ENCODE data around the gene RAB11FIP4.

RAB11FIP4 gene

GRCh38 chr17:31524926-31525800 lies 133.7 kb downstream of the RAB11FIP4 start:
- no peaks in the 10 kb centered on the region for H3K27me3 Mint-ChIP-seq (ENCODE audit: low read depth)
- H3K4me3 Mint-ChIP-seq: no peak overlapping the region
- H3K36me3 Mint-ChIP-seq (ENCODE audit: low read depth): peaks cover 11% of the 10 kb centered on the region
- no peaks in the 10 kb centered on the region for H3K4me1 Mint-ChIP-seq (ENCODE audit: low read depth)
- H3K27ac Mint-ChIP-seq: no peak overlapping the region
- H3K9me3 Mint-ChIP-seq: no peaks in the 10 kb centered on the region

- H3K36me3 Mint-ChIP-seq (ENCODE audit: low read depth): peaks cover 11% of the 10 kb centered on the region
- no peak overlapping the region for H3K27ac Mint-ChIP-seq
- no peak overlapping the region for H3K4me3 Mint-ChIP-seq
- no peaks in the 10 kb centered on the region for H3K9me3 Mint-ChIP-seq
- no peaks in the 10 kb centered on the region for H3K4me1 Mint-ChIP-seq (ENCODE audit: low read depth)
- no peaks in the 10 kb centered on the region for H3K27me3 Mint-ChIP-seq (ENCODE audit: low read depth)
These were observed 134.5 kb downstream of the RAB11FIP4 start for GRCh38 chr17:31525801-31526549.

- no peaks in the 10 kb centered on the region for H3K27me3 Mint-ChIP-seq (ENCODE audit: low read depth)
- no peaks in the 10 kb centered on the region for H3K4me1 Mint-ChIP-seq (ENCODE audit: low read depth)
- H3K9me3 Mint-ChIP-seq: no peaks in the 10 kb centered on the region
- no peak overlapping the region for H3K4me3 Mint-ChIP-seq
- H3K27ac Mint-ChIP-seq: no peak overlapping the region
- H3K36me3 Mint-ChIP-seq (ENCODE audit: low read depth): peaks cover 9% of the 10 kb centered on the region
These were observed 136.1 kb downstream of the RAB11FIP4 start for GRCh38 chr17:31527606-31528005.

- no peak overlapping the region for H3K4me3 Mint-ChIP-seq
- peaks cover 10% of the 10 kb centered on the region for H3K36me3 Mint-ChIP-seq (ENCODE audit: low read depth)
- no peaks in the 10 kb centered on the region for H3K27me3 Mint-ChIP-seq (ENCODE audit: low read depth)
- no peaks in the 10 kb centered on the region for H3K9me3 Mint-ChIP-seq
- H3K4me1 Mint-ChIP-seq (ENCODE audit: low read depth): peaks cover 4% of the 10 kb centered on the region
- no peak overlapping the region for H3K27ac Mint-ChIP-seq
These were observed 136.9 kb downstream of the RAB11FIP4 start for GRCh38 chr17:31528291-31528874.

DNA sequence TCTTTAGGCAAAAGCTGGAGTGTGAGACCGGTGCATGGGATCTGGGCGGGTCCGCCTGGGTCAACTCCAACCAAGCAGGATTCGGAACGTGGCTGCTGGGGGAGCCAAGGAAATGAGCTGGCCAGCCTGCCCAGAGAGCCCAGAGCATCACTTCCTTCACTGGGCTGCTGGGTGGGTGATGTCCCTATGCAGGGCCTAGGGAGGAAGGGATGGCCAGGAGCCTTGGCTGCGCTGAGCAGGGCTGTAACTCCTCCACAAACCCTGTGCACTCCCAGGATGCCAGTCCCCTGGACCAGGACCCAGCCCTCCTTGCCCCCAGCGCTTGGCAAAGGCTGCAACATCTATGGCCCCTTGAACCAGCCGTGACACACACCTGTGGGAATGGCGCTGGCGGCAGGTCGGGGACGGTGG lies 138.4 kb downstream of the RAB11FIP4 start:
- H3K36me3 Mint-ChIP-seq (ENCODE audit: low read depth): peaks cover 5% of the 10 kb centered on the region

GRCh38 chr17:31530391-31530985 lies 139.0 kb downstream of the RAB11FIP4 start:
- Mint-ChIP-seq H3K4me1 (ENCODE audit: low read depth) (peaks cover 6% of the 10 kb centered on the region), H3K9me3 (no peaks in the 10 kb centered on the region), H3K4me3 (no peak overlapping the region), H3K36me3 (ENCODE audit: low read depth) (peaks cover 3% of the 10 kb centered on the region), H3K27me3 (ENCODE audit: low read depth) (no peaks in the 10 kb centered on the region), H3K27ac (no peak overlapping the region)

More for the DNA sequence above, 138.4 kb downstream of the RAB11FIP4 start:
- Mint-ChIP-seq H3K27me3 (ENCODE audit: low read depth) (no peaks in the 10 kb centered on the region), H3K9me3 (no peaks in the 10 kb centered on the region), H3K4me3 (no peak overlapping the region), H3K4me1 (ENCODE audit: low read depth) (peaks cover 5% of the 10 kb centered on the region), H3K27ac (no peak overlapping the region)

- Mint-ChIP-seq H3K9me3 (no peaks in the 10 kb centered on the region), H3K4me3 (no peak overlapping the region), H3K27ac (no peak overlapping the region), H3K27me3 (ENCODE audit: low read depth) (no peaks in the 10 kb centered on the region), H3K4me1 (ENCODE audit: low read depth) (peaks cover 10% of the 10 kb centered on the region), H3K36me3 (ENCODE audit: low read depth) (peaks cover 3% of the 10 kb centered on the region)
These were observed 140.0 kb downstream of the RAB11FIP4 start for GRCh38 chr17:31531336-31531980.

GRCh38 chr17:31532081-31532480 lies 140.6 kb downstream of the RAB11FIP4 start:
- Mint-ChIP-seq H3K9me3 (no peaks in the 10 kb centered on the region), H3K27ac (no peak overlapping the region), H3K4me1 (ENCODE audit: low read depth) (peaks cover 10% of the 10 kb centered on the region), H3K27me3 (ENCODE audit: low read depth) (no peaks in the 10 kb centered on the region), H3K4me3 (no peak overlapping the region), H3K36me3 (ENCODE audit: low read depth) (peaks cover 3% of the 10 kb centered on the region)

DNA sequence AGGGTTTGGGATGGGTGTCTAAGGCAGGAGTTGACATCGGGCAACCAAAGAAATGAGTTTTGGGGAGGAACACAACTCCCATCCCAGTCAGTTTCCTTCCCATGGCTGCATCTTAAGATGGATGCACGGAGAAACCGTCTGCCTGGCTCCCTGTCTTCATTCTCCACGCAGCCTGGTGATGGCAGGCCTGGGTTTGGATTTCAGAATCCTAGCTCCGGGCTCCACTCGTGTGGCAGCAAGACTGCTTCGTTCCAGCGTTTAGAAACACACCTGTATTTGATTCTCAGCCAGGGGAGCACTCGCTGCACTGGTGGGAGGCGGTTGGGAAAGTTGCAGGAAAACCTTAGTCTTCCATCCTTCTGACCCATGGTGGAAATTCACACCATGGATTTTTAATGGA lies 141.1 kb downstream of the RAB11FIP4 start:
- Mint-ChIP-seq H3K9me3 (no peaks in the 10 kb centered on the region), H3K36me3 (ENCODE audit: low read depth) (peaks cover 3% of the 10 kb centered on the region), H3K27ac (no peak overlapping the region), H3K27me3 (ENCODE audit: low read depth) (no peaks in the 10 kb centered on the region), H3K4me1 (ENCODE audit: low read depth) (peaks cover 10% of the 10 kb centered on the region), H3K4me3 (no peak overlapping the region)

DNA sequence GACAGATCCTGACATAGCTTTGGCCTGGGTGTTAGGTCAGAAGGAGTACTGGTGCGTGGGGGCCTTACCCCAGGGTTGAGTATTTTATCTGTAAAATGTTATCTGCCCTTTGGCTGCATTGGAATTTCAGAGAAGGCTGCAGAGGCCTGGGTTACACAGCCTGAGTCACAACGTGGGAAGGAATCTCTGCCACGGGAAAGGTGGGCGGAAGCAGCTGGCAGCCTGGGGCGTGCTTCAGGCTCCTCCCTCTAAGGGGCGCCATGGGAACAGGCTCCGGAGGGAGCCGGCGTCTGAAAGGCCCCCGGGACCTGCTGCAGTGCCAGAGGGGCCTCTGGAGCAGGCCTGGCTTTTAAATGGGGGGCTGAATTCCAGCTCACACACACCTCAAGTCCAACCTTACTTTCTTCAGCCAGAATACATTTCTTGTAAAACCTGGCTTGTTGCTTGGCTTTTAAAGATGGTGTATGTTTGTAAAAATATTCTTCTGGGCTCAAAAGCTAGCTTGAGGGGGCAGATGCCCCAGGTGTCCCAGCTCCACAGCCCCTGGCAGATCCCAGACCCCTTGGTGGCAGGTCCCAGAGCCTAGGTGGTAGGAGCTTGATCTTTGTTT lies 142.2 kb downstream of the RAB11FIP4 start:
- Mint-ChIP-seq H3K4me3 (no peak overlapping the region), H3K9me3 (no peaks in the 10 kb centered on the region), H3K36me3 (ENCODE audit: low read depth) (peaks cover 3% of the 10 kb centered on the region), H3K27ac (no peak overlapping the region), H3K27me3 (ENCODE audit: low read depth) (no peaks in the 10 kb centered on the region), H3K4me1 (ENCODE audit: low read depth) (peaks cover 10% of the 10 kb centered on the region)

GRCh38 chr17:31534223-31534888 lies 142.9 kb downstream of the RAB11FIP4 start:
- Mint-ChIP-seq H3K9me3 (no peaks in the 10 kb centered on the region), H3K27me3 (ENCODE audit: low read depth) (no peaks in the 10 kb centered on the region), H3K4me1 (ENCODE audit: low read depth) (peaks cover 10% of the 10 kb centered on the region), H3K36me3 (ENCODE audit: low read depth) (peaks cover 3% of the 10 kb centered on the region), H3K27ac (no peak overlapping the region), H3K4me3 (no peak overlapping the region)

DNA sequence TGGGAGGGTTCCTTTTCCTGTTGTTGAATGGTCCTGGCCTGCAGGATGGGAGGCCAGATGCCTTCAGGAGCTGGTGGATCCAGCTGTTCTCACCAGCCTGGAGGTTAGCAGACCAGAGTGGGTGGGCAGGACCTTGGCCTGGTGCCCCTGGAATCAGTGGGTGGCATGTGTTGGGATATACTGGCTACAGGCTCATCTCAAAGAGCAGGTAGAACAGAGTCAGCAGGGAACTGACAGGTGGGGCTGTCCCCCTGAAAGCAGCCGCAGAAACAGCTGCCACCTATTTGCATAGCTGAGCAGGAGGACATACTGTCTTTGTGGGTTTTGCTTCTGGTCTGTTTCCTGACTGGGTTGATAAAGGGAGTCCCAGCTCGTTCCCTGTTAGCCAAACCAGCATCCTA lies 144.1 kb downstream of the RAB11FIP4 start:
- Mint-ChIP-seq H3K27ac (no peak overlapping the region), H3K4me3 (no peak overlapping the region), H3K4me1 (ENCODE audit: low read depth) (peaks cover 10% of the 10 kb centered on the region), H3K27me3 (ENCODE audit: low read depth) (no peaks in the 10 kb centered on the region), H3K9me3 (no peaks in the 10 kb centered on the region), H3K36me3 (ENCODE audit: low read depth) (peaks cover 3% of the 10 kb centered on the region)

DNA sequence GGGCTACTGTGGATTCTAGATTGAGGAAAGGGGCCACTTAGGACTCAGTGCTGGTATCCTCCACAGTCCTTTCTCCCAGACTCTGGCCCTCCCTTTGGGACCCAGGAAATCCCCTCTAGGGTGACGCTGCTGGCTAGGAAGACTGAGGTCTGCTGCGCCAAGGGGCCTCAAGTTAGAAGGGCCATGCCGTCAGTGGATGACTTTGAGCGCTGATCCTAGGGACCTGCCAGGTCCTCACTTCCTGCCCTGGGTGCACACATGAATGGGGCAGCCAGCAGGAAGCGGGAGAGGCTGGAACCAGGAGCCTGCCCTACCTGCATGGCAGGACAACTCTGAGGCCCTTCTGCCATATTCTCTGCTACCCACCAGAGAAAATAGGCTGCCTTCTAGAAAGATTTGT lies 145.0 kb downstream of the RAB11FIP4 start:
- no peaks in the 10 kb centered on the region for H3K27me3 Mint-ChIP-seq (ENCODE audit: low read depth)
- H3K27ac Mint-ChIP-seq: no peak overlapping the region
- peaks cover 10% of the 10 kb centered on the region for H3K4me1 Mint-ChIP-seq (ENCODE audit: low read depth)
- H3K9me3 Mint-ChIP-seq: no peaks in the 10 kb centered on the region
- H3K4me3 Mint-ChIP-seq: no peak overlapping the region
- peaks cover 3% of the 10 kb centered on the region for H3K36me3 Mint-ChIP-seq (ENCODE audit: low read depth)

All from T-helper 1 cell treated with Interleukin-12 subunit alpha and Interleukin-12 subunit beta and Interleukin-4 antibody, amounts not matched to agents 30 μg/mL and 1 μg/mL, for 36 hours (primary cell).